ACC112 (cell line): Measurements from ENCODE around the gene LHPP.

Experiments
- H2AFZ ChIP-seq: fragments of 200-600 bp; sonication (generic); one replicate; pipeline ENCODE4 v1.6.0; 2017; ENCODE audit warnings: antibody characterized with exemption, low read length; ENCODE audit not compliant: unreplicated experiment
- H3K27ac ChIP-seq: fragments of 200-600 bp; sonication (generic); 2 replicates; pipeline ENCODE4 v1.5.1; 2014; ENCODE audit warnings: low read depth, mild to moderate bottlenecking, antibody characterized with exemption, low read length, moderate library complexity
- H3K27me3 ChIP-seq: fragments of 200-600 bp; sonication (generic); 2 replicates; pipeline ENCODE4 v1.6.1; 2014; ENCODE audit warnings: mild to moderate bottlenecking, antibody characterized with exemption, low read length, moderate library complexity, mixed read lengths; ENCODE audit not compliant: insufficient read depth
- H3K36me3 ChIP-seq: fragments of 200-600 bp; sonication (generic); 2 replicates; pipeline ENCODE4 v1.6.1; 2016; ENCODE audit warnings: mild to moderate bottlenecking, antibody characterized with exemption, low read length, moderate library complexity, mixed read lengths; ENCODE audit not compliant: insufficient read depth
- H3K4me1 ChIP-seq: fragments of 200-600 bp; sonication (generic); one replicate; pipeline ENCODE4 v1.6.1; 2016; ENCODE audit warnings: low read length, mixed read lengths; ENCODE audit not compliant: insufficient read depth, unreplicated experiment, control insufficient read depth
- H3K4me3 ChIP-seq: fragments of 200-600 bp; sonication (generic); 2 replicates; pipeline ENCODE4 v1.5.1; 2014; ENCODE audit warnings: mild to moderate bottlenecking, low read depth, low read length
- H3K79me2 ChIP-seq: fragments of 200-600 bp; sonication (generic); one replicate; pipeline ENCODE4 v1.6.0; 2016; ENCODE audit warnings: low read length; ENCODE audit not compliant: control insufficient read depth, unreplicated experiment, insufficient read depth

LHPP gene

GRCh38 chr10:124648738-124649137 is 187.1 kb downstream of the LHPP start:
- peaks cover 8% of the 10 kb centered on the region for H3K79me2 ChIP-seq
- H3K27me3 ChIP-seq = no peaks in the 10 kb centered on the region
- peaks cover 35% of the 10 kb centered on the region for H3K4me1 ChIP-seq
- H3K27ac ChIP-seq = no peak overlapping the region
- no peak overlapping the region for H2AFZ ChIP-seq
- no peak overlapping the region for H3K4me3 ChIP-seq
- H3K36me3 ChIP-seq = no peaks in the 10 kb centered on the region

- peaks cover 8% of the 10 kb centered on the region for H3K79me2 ChIP-seq
- H3K4me3 ChIP-seq = no peak overlapping the region
- no peaks in the 10 kb centered on the region for H3K36me3 ChIP-seq
- H2AFZ ChIP-seq = no peak overlapping the region
- no peaks in the 10 kb centered on the region for H3K27me3 ChIP-seq
- H3K4me1 ChIP-seq = peaks cover 35% of the 10 kb centered on the region
- no peak overlapping the region for H3K27ac ChIP-seq
These were observed 187.6 kb downstream of the LHPP start for GRCh38 chr10:124649214-124649613.

GRCh38 chr10:124650263-124650662 is 188.6 kb downstream of the LHPP start:
- Histone ChIP-seq H3K4me3 (no peak overlapping the region), H2AFZ (no peak overlapping the region), H3K79me2 (peaks cover 5% of the 10 kb centered on the region), H3K27ac (no peak overlapping the region), H3K36me3 (no peaks in the 10 kb centered on the region), H3K27me3 (no peaks in the 10 kb centered on the region), H3K4me1 (peaks cover 35% of the 10 kb centered on the region)

- Histone ChIP-seq H3K27me3 (no peaks in the 10 kb centered on the region), H3K4me3 (no peak overlapping the region), H3K36me3 (no peaks in the 10 kb centered on the region), H3K4me1 (peaks cover 34% of the 10 kb centered on the region), H3K27ac (no peak overlapping the region), H3K79me2 (peaks cover 5% of the 10 kb centered on the region), H2AFZ (no peak overlapping the region)
These were observed 189.3 kb downstream of the LHPP start for GRCh38 chr10:124650820-124651401.

GRCh38 chr10:124651402-124651891 is 189.8 kb downstream of the LHPP start:
- Histone ChIP-seq H3K4me1 (peaks cover 29% of the 10 kb centered on the region), H3K36me3 (no peaks in the 10 kb centered on the region), H3K4me3 (no peak overlapping the region)

GRCh38 chr10:124652200-124652599 is 190.6 kb downstream of the LHPP start:
- Histone ChIP-seq H3K79me2 (peaks cover 3% of the 10 kb centered on the region), H3K36me3 (no peaks in the 10 kb centered on the region), H3K27ac (no peak overlapping the region), H3K27me3 (no peaks in the 10 kb centered on the region), H3K4me1 (peaks cover 21% of the 10 kb centered on the region), H2AFZ (no peak overlapping the region), H3K4me3 (no peak overlapping the region)

More at GRCh38 chr10:124651402-124651891, 189.8 kb downstream of the LHPP start:
- peaks cover 5% of the 10 kb centered on the region for H3K79me2 ChIP-seq
- no peak overlapping the region for H3K27ac ChIP-seq
- no peaks in the 10 kb centered on the region for H3K27me3 ChIP-seq
- no peak overlapping the region for H2AFZ ChIP-seq

GRCh38 chr10:124652701-124653100 is 191.1 kb downstream of the LHPP start:
- Histone ChIP-seq H3K79me2 (no peaks in the 10 kb centered on the region), H3K27me3 (no peaks in the 10 kb centered on the region), H2AFZ (no peak overlapping the region), H3K27ac (no peak overlapping the region), H3K4me1 (peaks cover 16% of the 10 kb centered on the region), H3K4me3 (no peak overlapping the region), H3K36me3 (no peaks in the 10 kb centered on the region)

GRCh38 chr10:124653311-124653710 is 191.7 kb downstream of the LHPP start:
- Histone ChIP-seq H2AFZ (no peak overlapping the region), H3K4me3 (no peak overlapping the region), H3K36me3 (no peaks in the 10 kb centered on the region), H3K4me1 (peaks cover 10% of the 10 kb centered on the region), H3K27me3 (no peaks in the 10 kb centered on the region), H3K27ac (no peak overlapping the region), H3K79me2 (no peaks in the 10 kb centered on the region)

GRCh38 chr10:124653811-124654651 is 192.4 kb downstream of the LHPP start:
- no peaks in the 10 kb centered on the region for H3K27me3 ChIP-seq
- no peak overlapping the region for H3K27ac ChIP-seq
- H3K4me1 ChIP-seq = peaks cover 3% of the 10 kb centered on the region
- no peaks in the 10 kb centered on the region for H3K79me2 ChIP-seq
- no peaks in the 10 kb centered on the region for H3K36me3 ChIP-seq
- H2AFZ ChIP-seq = no peak overlapping the region
- H3K4me3 ChIP-seq = no peak overlapping the region

GRCh38 chr10:124654686-124655085 is 193.1 kb downstream of the LHPP start:
- no peaks in the 10 kb centered on the region for H3K79me2 ChIP-seq
- H3K27ac ChIP-seq = no peak overlapping the region

More at GRCh38 chr10:124654686-124655085, 193.1 kb downstream of the LHPP start:
- no peak overlapping the region for H3K4me3 ChIP-seq
- H3K27me3 ChIP-seq = no peaks in the 10 kb centered on the region
- H3K4me1 ChIP-seq = no peaks in the 10 kb centered on the region
- no peaks in the 10 kb centered on the region for H3K36me3 ChIP-seq
- no peak overlapping the region for H2AFZ ChIP-seq
